ENCODE data around the gene ZNF264.

The ZNF264 gene

DNA sequence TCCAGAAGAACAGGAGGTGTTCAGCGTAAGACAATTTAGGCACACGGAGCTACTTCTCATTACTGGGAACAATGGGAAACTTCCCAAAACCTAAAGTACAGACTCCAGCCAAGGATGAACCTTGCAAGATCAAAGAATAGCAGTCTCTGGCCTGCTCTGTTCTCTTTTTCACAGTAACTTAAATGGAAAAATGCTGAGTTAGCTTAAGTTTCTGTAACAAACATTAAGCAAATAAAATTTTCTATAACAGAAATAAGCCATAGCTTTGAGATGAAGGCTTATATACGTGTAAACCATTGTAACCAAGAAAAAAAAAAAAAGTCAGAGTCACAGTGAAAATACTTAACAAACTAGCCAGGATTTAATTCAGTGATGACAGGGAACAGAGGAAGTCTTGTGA lies 70.7 kb downstream of the ZNF264 start:
- WGBS (ENCODE audit: insufficient coverage), result 100% methylated on average over 3 of the region's 3 CpGs
- Histone ChIP-seq H3K27me3 (replicated peaks in 2 of 5; ENCODE audit: control insufficient read depth in 4 of 5, insufficient read depth in 5 of 5, low read length in 4 of 5) (no peaks in the 10 kb centered on the region), H3K4me1 (ENCODE audit: control extremely low read depth in 1 of 4, control insufficient read depth in 4 of 4, insufficient read depth in 4 of 4, low read length in 3 of 4) (no peaks in the 10 kb centered on the region), H3K9me3 (ENCODE audit: control extremely low read depth in 1 of 5, control insufficient read depth in 4 of 5, insufficient read depth in 2 of 5, low read depth in 1 of 5, low read length in 4 of 5) (no peaks in the 10 kb centered on the region), H3K36me3 (ENCODE audit: control insufficient read depth in 4 of 4, insufficient read depth in 4 of 4, low read length in 3 of 4) (peaks cover 6 to 19% (median 10%) of the 10 kb centered on the region in 4 experiments), H3K27ac (ENCODE audit: insufficient read depth in 1 of 2, low read depth in 1 of 2, low read length in 2 of 2, poor library complexity in 1 of 2, severe bottlenecking in 2 of 2) (no peak overlapping the region), H3K4me3 (ENCODE audit: control insufficient read depth in 1 of 7, extremely low read depth in 1 of 7, insufficient read depth in 4 of 7, low read depth in 2 of 7, low read length in 6 of 7) (no peak overlapping the region)
- ChIA-PET POLR2A (no interaction called here), CTCF (no interaction called here)
- DNase-seq, result no peak

DNA sequence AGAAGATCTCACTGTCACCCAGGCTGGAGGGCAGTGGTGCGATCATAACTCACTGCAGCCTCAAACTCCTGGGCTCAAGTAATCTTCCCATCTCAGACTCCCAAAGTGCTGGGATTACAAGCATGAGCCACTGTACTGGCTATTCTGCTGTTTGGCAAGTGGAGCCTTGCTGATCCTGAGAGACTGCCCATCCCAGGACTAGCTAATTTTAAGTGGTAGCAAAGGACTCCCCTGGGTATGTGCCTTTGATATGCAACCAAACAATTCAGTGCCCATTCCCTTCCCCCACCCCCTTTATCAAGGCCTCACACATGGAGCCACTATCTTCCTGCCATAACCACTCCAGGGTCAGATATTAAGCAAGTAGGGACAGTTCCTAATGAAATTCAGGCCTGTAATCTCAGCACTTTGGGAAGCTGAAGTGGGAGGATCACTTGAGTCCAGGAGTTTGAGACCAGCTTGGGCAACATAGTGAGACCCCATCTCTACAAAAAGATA lies 72.0 kb downstream of the ZNF264 start:
- Histone ChIP-seq H3K9me3 (ENCODE audit: control extremely low read depth in 1 of 5, control insufficient read depth in 4 of 5, insufficient read depth in 2 of 5, low read depth in 1 of 5, low read length in 4 of 5) (no peaks in the 10 kb centered on the region), H3K27ac (ENCODE audit: insufficient read depth in 1 of 2, low read depth in 1 of 2, low read length in 2 of 2, poor library complexity in 1 of 2, severe bottlenecking in 2 of 2) (no peak overlapping the region), H3K27me3 (replicated peaks in 2 of 5; ENCODE audit: control insufficient read depth in 4 of 5, insufficient read depth in 5 of 5, low read length in 4 of 5) (no peaks in the 10 kb centered on the region), H3K36me3 (ENCODE audit: control insufficient read depth in 4 of 4, insufficient read depth in 4 of 4, low read length in 3 of 4) (peaks cover 6 to 19% (median 10%) of the 10 kb centered on the region in 4 experiments), H3K4me1 (ENCODE audit: control extremely low read depth in 1 of 4, control insufficient read depth in 4 of 4, insufficient read depth in 4 of 4, low read length in 3 of 4) (no peaks in the 10 kb centered on the region), H3K4me3 (ENCODE audit: control insufficient read depth in 1 of 7, extremely low read depth in 1 of 7, insufficient read depth in 4 of 7, low read depth in 2 of 7, low read length in 6 of 7) (no peak overlapping the region)
- 100% methylated on average over 1 of the region's 1 CpG for WGBS (ENCODE audit: insufficient coverage)
- CTCF ChIA-PET, result no interaction called here
- POLR2A ChIA-PET, result no interaction called here
- DNase-seq, result peak; percentile 6 to 47 (median 36)

- CTCF ChIA-PET, result no interaction called here
- H3K4me1 ChIP-seq (ENCODE audit: control extremely low read depth in 1 of 4, control insufficient read depth in 4 of 4, insufficient read depth in 4 of 4, low read length in 3 of 4), result no peaks in the 10 kb centered on the region
- peaks cover 0 to 7% (median 2%) of the 10 kb centered on the region in 4 experiments for H3K36me3 ChIP-seq (ENCODE audit: control insufficient read depth in 4 of 4, insufficient read depth in 4 of 4, low read length in 3 of 4)
- WGBS (ENCODE audit: insufficient coverage), result 97% methylated on average over 3 of the region's 3 CpGs
- H3K4me3 ChIP-seq (ENCODE audit: control insufficient read depth in 1 of 7, extremely low read depth in 1 of 7, insufficient read depth in 4 of 7, low read depth in 2 of 7, low read length in 6 of 7), result no peak overlapping the region
- no peak overlapping the region for H3K27ac ChIP-seq (ENCODE audit: insufficient read depth in 1 of 2, low read depth in 1 of 2, low read length in 2 of 2, poor library complexity in 1 of 2, severe bottlenecking in 2 of 2)
- H3K9me3 ChIP-seq (ENCODE audit: control extremely low read depth in 1 of 5, control insufficient read depth in 4 of 5, insufficient read depth in 2 of 5, low read depth in 1 of 5, low read length in 4 of 5), result no peaks in the 10 kb centered on the region
- no peak for DNase-seq
- POLR2A ChIA-PET, result no interaction called here
- H3K27me3 ChIP-seq (replicated peaks in 2 of 5; ENCODE audit: control insufficient read depth in 4 of 5, insufficient read depth in 5 of 5, low read length in 4 of 5), result no peaks in the 10 kb centered on the region
Observed at GRCh38 chr19:57267291-57267690, 76.0 kb downstream of the ZNF264 start.

GRCh38 chr19:57269515-57270250 lies 78.4 kb downstream of the ZNF264 start:
- 98% methylated on average over 4 of the region's 4 CpGs for WGBS (ENCODE audit: insufficient coverage)
- no peaks in the 10 kb centered on the region for H3K27me3 ChIP-seq (replicated peaks in 2 of 5; ENCODE audit: control insufficient read depth in 4 of 5, insufficient read depth in 5 of 5, low read length in 4 of 5)
- H3K4me1 ChIP-seq (ENCODE audit: control extremely low read depth in 1 of 4, control insufficient read depth in 4 of 4, insufficient read depth in 4 of 4, low read length in 3 of 4), result no peaks in the 10 kb centered on the region
- peaks cover 0 to 8% (median 1%) of the 10 kb centered on the region in 4 experiments for H3K36me3 ChIP-seq (ENCODE audit: control insufficient read depth in 4 of 4, insufficient read depth in 4 of 4, low read length in 3 of 4)
- no peak overlapping the region for H3K4me3 ChIP-seq (ENCODE audit: control insufficient read depth in 1 of 7, extremely low read depth in 1 of 7, insufficient read depth in 4 of 7, low read depth in 2 of 7, low read length in 6 of 7)
- ChIA-PET POLR2A (no interaction called here), CTCF (no interaction called here)
- H3K27ac ChIP-seq (ENCODE audit: insufficient read depth in 1 of 2, low read depth in 1 of 2, low read length in 2 of 2, poor library complexity in 1 of 2, severe bottlenecking in 2 of 2), result no peak overlapping the region
- DNase-seq, result no peak
- no peaks in the 10 kb centered on the region for H3K9me3 ChIP-seq (ENCODE audit: control extremely low read depth in 1 of 5, control insufficient read depth in 4 of 5, insufficient read depth in 2 of 5, low read depth in 1 of 5, low read length in 4 of 5)

DNA sequence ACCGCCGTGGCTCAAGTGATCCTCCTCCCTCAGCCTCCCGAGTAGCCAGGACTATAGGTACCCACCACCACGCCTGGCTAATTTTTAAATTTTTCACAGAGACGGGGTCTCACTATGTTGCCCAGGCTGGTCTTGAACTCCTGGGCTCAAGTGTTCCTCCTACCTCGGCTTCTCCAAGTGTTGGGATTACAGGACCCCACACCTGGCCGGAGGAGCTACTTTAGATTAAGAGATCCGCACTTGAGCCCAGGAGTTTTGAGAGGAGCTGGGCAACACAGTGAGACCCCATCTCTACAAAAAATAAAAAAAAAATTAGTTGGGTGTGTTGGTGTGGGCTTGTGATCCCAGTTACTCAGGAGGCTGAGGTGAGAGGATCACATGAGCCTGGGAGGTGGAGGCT lies 80.0 kb downstream of the ZNF264 start:
- Histone ChIP-seq H3K9me3 (ENCODE audit: control extremely low read depth in 1 of 5, control insufficient read depth in 4 of 5, insufficient read depth in 2 of 5, low read depth in 1 of 5, low read length in 4 of 5) (no peaks in the 10 kb centered on the region), H3K4me3 (ENCODE audit: control insufficient read depth in 1 of 7, extremely low read depth in 1 of 7, insufficient read depth in 4 of 7, low read depth in 2 of 7, low read length in 6 of 7) (no peak overlapping the region), H3K4me1 (ENCODE audit: control extremely low read depth in 1 of 4, control insufficient read depth in 4 of 4, insufficient read depth in 4 of 4, low read length in 3 of 4) (no peaks in the 10 kb centered on the region), H3K27me3 (replicated peaks in 2 of 5; ENCODE audit: control insufficient read depth in 4 of 5, insufficient read depth in 5 of 5, low read length in 4 of 5) (no peaks in the 10 kb centered on the region), H3K36me3 (ENCODE audit: control insufficient read depth in 4 of 4, insufficient read depth in 4 of 4, low read length in 3 of 4) (peaks cover 0 to 8% (median 2%) of the 10 kb centered on the region in 4 experiments), H3K27ac (ENCODE audit: insufficient read depth in 1 of 2, low read depth in 1 of 2, low read length in 2 of 2, poor library complexity in 1 of 2, severe bottlenecking in 2 of 2) (no peak overlapping the region)
- ChIA-PET POLR2A (no interaction called here), CTCF (no interaction called here)
- WGBS (ENCODE audit: insufficient coverage), result 93% methylated on average over 4 of the region's 8 CpGs
- no peak for DNase-seq
